Bronchial epithelial cell (primary cell): ENCODE measurements around the gene UTP3. TPM values are rescaled to one million over a fixed set of nuclear protein-coding genes. Genes with fewer than 3 reads are reported as not detected.

Source experiments
- DNase-seq: peaks from one replicate; pipeline ENCODE4 v3.0.0-alpha.2; 2010; ENCODE audit warnings: low read depth
- FAIRE-seq: peaks from 2 replicates; lab custom pipeline; 2011; peaks lifted over from hg19 to GRCh38; lab: Jason Lieb, UNC
- H3K27me3 ChIP-seq: 2 replicates; pipeline ENCODE4 v1.5.1; 2011; ENCODE audit warnings: low read length; ENCODE audit not compliant: control insufficient read depth, insufficient read depth
- H3K36me3 ChIP-seq: 2 replicates; pipeline ENCODE4 v1.5.1; 2011; ENCODE audit warnings: low read length; ENCODE audit not compliant: control insufficient read depth, insufficient read depth
- H3K4me3 ChIP-seq: 2 replicates; pipeline ENCODE4 v1.5.1; 2011; ENCODE audit warnings: mild to moderate bottlenecking, low read depth, low read length, control low read depth
- CTCF ChIP-seq: IDR thresholded peaks from 2 replicates; pipeline ENCODE4 v1.5.1; 2011; ENCODE audit warnings: mild to moderate bottlenecking, moderate library complexity, low read length, control low read depth, inconsistent platforms; ENCODE audit not compliant: insufficient read depth, severe bottlenecking
- total RNA-seq: library from RNA; depleted of rRNA; stranded (reverse); fragments of >200 nt; gene quantifications from 2 replicates; pipeline ENCODE4 v1.2.1, GENCODE V29; 2014

The UTP3 gene
- total RNA-seq, 1 donor from 2014 or later: 15.0 TPM

DNA sequence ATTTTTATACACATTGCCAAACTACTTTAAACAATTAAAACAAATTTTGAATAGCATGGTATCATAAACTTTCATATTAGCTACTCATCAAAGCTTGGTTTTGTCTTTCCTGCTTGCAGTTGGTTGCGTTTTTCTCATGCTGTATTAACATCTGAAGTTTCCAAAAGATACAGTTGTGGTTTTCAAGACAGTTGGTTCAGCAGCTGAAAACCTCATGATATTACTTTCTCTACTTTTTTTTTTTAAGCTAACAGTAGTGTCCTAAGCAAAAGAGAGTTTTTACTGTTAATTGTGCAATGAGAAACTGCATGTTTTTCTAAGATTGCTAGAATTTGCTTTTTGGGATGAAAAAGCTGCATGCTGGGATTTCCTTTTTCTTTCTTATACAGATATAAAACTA, 48.7 kb downstream of the UTP3 start:
- Histone ChIP-seq H3K4me3 (no peak overlapping the region), H3K36me3 (no peaks in the 10 kb centered on the region), H3K27me3 (no peaks in the 10 kb centered on the region)
- TF ChIP-seq CTCF: no peak
- no peak for FAIRE-seq
- DNase-seq: no peak

DNA sequence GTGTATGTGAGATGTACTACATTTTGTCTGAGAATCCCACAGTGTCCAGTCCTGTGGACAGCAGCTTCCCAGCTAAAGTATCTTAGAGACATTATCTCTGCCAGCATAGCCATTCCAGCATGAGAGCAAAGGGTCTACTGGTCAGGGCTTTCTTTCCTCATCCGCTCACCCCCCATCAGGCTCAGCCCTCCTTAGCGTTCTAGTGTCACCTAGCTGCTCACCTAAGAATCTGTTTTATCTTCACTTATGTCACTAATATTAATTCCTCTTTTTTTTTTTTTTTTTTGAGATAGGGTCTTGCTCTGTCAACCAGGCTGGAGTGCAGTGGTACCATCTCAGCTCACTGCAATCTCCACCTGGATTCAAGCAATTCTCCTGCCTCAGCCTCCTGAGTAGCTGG, 49.1 kb downstream of the UTP3 start:
- Histone ChIP-seq H3K36me3 (no peaks in the 10 kb centered on the region), H3K27me3 (no peaks in the 10 kb centered on the region), H3K4me3 (no peak overlapping the region)
- TF ChIP-seq CTCF: no peak
- DNase-seq: no peak
- FAIRE-seq: no peak

DNA sequence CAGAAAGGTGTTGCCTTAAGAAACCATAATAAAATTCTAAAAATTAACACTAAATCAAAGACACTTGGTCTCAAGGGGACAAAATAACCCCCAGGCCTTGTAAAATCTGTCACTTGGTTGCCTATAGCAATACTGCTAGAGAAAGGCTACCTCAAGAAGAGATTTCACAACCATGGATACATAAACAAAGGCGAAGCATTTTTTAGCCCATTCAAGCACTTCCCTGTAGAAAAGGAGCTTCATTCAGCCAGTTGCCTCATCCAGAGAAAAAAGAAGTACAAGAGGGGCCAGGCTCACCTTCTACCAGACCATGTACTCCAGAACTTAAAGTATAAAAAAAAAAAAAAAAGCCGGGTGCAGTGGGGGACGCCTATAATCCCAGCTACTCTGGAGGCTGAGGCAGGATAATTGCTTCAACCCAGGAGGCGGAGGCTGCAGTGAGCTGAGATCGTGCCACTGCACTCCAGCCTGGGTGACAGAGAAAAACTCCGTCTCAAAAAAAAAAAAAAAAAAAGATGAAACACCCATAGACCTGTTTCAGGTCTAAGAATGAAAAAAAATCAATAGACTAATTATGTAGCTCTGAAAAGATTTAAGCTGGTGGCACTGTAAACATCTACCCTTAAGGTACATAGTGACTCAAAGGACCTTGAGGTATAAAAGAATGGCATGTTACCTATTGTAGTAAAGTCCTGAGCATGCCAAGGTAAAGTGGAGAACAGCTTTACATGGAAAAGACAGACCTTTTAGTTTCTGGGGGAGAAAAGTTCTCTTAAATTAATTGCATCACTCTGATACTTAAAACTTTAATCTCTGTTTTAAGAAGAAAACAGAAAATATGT, 51.4 kb downstream of the UTP3 start:
- no peaks in the 10 kb centered on the region for H3K36me3 ChIP-seq
- DNase-seq (no peak), FAIRE-seq (no peak)
- H3K27me3 ChIP-seq: no peaks in the 10 kb centered on the region
- TF ChIP-seq CTCF: no peak
- no peak overlapping the region for H3K4me3 ChIP-seq

Other genes with a start within 250 kb of the UTP3 start
- not detected in 2 replicates for gene MUC7, start 216.3 kb upstream of the UTP3 start, total RNA-seq
- 0.38 and 0.79 TPM in 2 replicates for gene AMTN, start 170.0 kb upstream of the UTP3 start, total RNA-seq
- gene AMBN, start 96.3 kb upstream of the UTP3 start, total RNA-seq: not detected in 2 replicates
- gene ENAM, start 59.8 kb upstream of the UTP3 start, total RNA-seq: not detected in 2 replicates
- gene JCHAIN, start 22.0 kb upstream of the UTP3 start, total RNA-seq: not detected in 2 replicates
- 43.2 and 59.8 TPM in 2 replicates for gene RUFY3, start 33.4 kb downstream of the UTP3 start, total RNA-seq
- 62.7 and 78.5 TPM in 2 replicates for gene GRSF1, start 151.4 kb downstream of the UTP3 start, total RNA-seq
- 8.1 and 8.4 TPM in 2 replicates for gene MOB1B, start 213.8 kb downstream of the UTP3 start, total RNA-seq